Breast epithelium (tissue), 3 donors: ENCODE measurements around the gene KCNJ12.

Experiments used
- CTCF ChIP-seq, 3 donors: fragments of 450-650 bp; IDR thresholded peaks; one replicate each; pipeline ENCODE4 v1.5.1; 2016 to 2017; ENCODE audit warnings: antibody characterized with exemption in 3 of 3, mild to moderate bottlenecking in 3 of 3, moderate library complexity in 3 of 3
- POLR2AphosphoS5 ChIP-seq, 3 donors: sonication (generic); formaldehyde crosslinking; IDR thresholded peaks; one replicate each; pipeline ENCODE4 v1.6.1; 2017; ENCODE audit warnings: antibody characterized with exemption in 3 of 3

GRCh38 chr17:21467739-21468490, 91.8 kb downstream of the KCNJ12 start:
- TF ChIP-seq CTCF (IDR thresholded peaks at IDR 0.05) = no peak
- TF ChIP-seq POLR2AphosphoS5 (IDR thresholded peaks at IDR 0.05) = no peak
